Measurements from ENCODE around the gene CCDC61.

The CCDC61 gene

GRCh38 chr19:46052896-46053295 lies 57.6 kb downstream of the CCDC61 start:
- no peak overlapping the region for H2AFZ ChIP-seq (ENCODE audit: low read depth, low read length)
- H3K36me3 ChIP-seq (ENCODE audit: insufficient read depth, low read length): no peaks in the 10 kb centered on the region
- no peaks in the 10 kb centered on the region for H3K4me1 ChIP-seq (ENCODE audit: insufficient read depth, low read length)
- TF ChIP-seq CTCF (IDR thresholded peaks at IDR 0.05; ENCODE audit: borderline replicate concordance, extremely low read depth, low read length, poor library complexity, severe bottlenecking) (no peak), EZH2 (IDR thresholded peaks at IDR 0.05; ENCODE audit: borderline replicate concordance, low read depth, low read length, severe bottlenecking) (no peak)
- no peak overlapping the region for H3K4me3 ChIP-seq (ENCODE audit: low read depth in 1 of 2, low read length in 2 of 2)
- ATAC-seq (ENCODE audit: insufficient read depth, low read depth) (no peak), DNase-seq (no peak)
- no peaks in the 10 kb centered on the region for H3K9me3 ChIP-seq (ENCODE audit: insufficient read depth, low read length, severe bottlenecking)
- H4K20me1 ChIP-seq (ENCODE audit: insufficient read depth, low read length): no peaks in the 10 kb centered on the region
- H3K4me2 ChIP-seq (ENCODE audit: insufficient read depth, low read length): no peak overlapping the region
- no peaks in the 10 kb centered on the region for H3K79me2 ChIP-seq (ENCODE audit: insufficient read depth, low read length)
- peaks cover 7% of the 10 kb centered on the region for H3K27me3 ChIP-seq (ENCODE audit: insufficient read depth, low read length, poor library complexity)
- no peak overlapping the region for H3K9ac ChIP-seq (ENCODE audit: low read depth, low read length)
- no peak overlapping the region for H3K27ac ChIP-seq (ENCODE audit: low read length)

- TF ChIP-seq EZH2 (IDR thresholded peaks at IDR 0.05; ENCODE audit: borderline replicate concordance, low read depth, low read length, severe bottlenecking) (no peak), CTCF (IDR thresholded peaks at IDR 0.05; ENCODE audit: borderline replicate concordance, extremely low read depth, low read length, poor library complexity, severe bottlenecking) (no peak)
- no peak overlapping the region for H2AFZ ChIP-seq (ENCODE audit: low read depth, low read length)
- H4K20me1 ChIP-seq (ENCODE audit: insufficient read depth, low read length): no peaks in the 10 kb centered on the region
- no peak overlapping the region for H3K4me2 ChIP-seq (ENCODE audit: insufficient read depth, low read length)
- DNase-seq (no peak), ATAC-seq (ENCODE audit: insufficient read depth, low read depth) (no peak)
- no peaks in the 10 kb centered on the region for H3K36me3 ChIP-seq (ENCODE audit: insufficient read depth, low read length)
- no peak overlapping the region for H3K4me3 ChIP-seq (ENCODE audit: low read depth in 1 of 2, low read length in 2 of 2)
- no peaks in the 10 kb centered on the region for H3K79me2 ChIP-seq (ENCODE audit: insufficient read depth, low read length)
- H3K9ac ChIP-seq (ENCODE audit: low read depth, low read length): no peak overlapping the region
- H3K4me1 ChIP-seq (ENCODE audit: insufficient read depth, low read length): no peaks in the 10 kb centered on the region
- peaks cover 7% of the 10 kb centered on the region for H3K27me3 ChIP-seq (ENCODE audit: insufficient read depth, low read length, poor library complexity)
- H3K9me3 ChIP-seq (ENCODE audit: insufficient read depth, low read length, severe bottlenecking): peaks cover 16% of the 10 kb centered on the region
- no peak overlapping the region for H3K27ac ChIP-seq (ENCODE audit: low read length)
Observed at GRCh38 chr19:46056536-46056935, 61.3 kb downstream of the CCDC61 start.

GRCh38 chr19:46058778-46059177 lies 63.5 kb downstream of the CCDC61 start:
- Histone ChIP-seq H3K4me3 (ENCODE audit: low read depth in 1 of 2, low read length in 2 of 2) (no peak overlapping the region), H2AFZ (ENCODE audit: low read depth, low read length) (no peak overlapping the region), H3K9ac (ENCODE audit: low read depth, low read length) (no peak overlapping the region), H3K36me3 (ENCODE audit: insufficient read depth, low read length) (no peaks in the 10 kb centered on the region), H3K4me1 (ENCODE audit: insufficient read depth, low read length) (no peaks in the 10 kb centered on the region), H4K20me1 (ENCODE audit: insufficient read depth, low read length) (no peaks in the 10 kb centered on the region), H3K9me3 (ENCODE audit: insufficient read depth, low read length, severe bottlenecking) (peaks cover 16% of the 10 kb centered on the region), H3K27ac (ENCODE audit: low read length) (no peak overlapping the region), H3K4me2 (ENCODE audit: insufficient read depth, low read length) (no peak overlapping the region), H3K27me3 (ENCODE audit: insufficient read depth, low read length, poor library complexity) (peaks cover 7% of the 10 kb centered on the region), H3K79me2 (ENCODE audit: insufficient read depth, low read length) (no peaks in the 10 kb centered on the region)
- DNase-seq (no peak), ATAC-seq (ENCODE audit: insufficient read depth, low read depth) (no peak)
- no peak for TF ChIP-seq EZH2 (IDR thresholded peaks at IDR 0.05; ENCODE audit: borderline replicate concordance, low read depth, low read length, severe bottlenecking)

GRCh38 chr19:46060012-46060411 lies 64.7 kb downstream of the CCDC61 start:
- H3K4me1 ChIP-seq (ENCODE audit: insufficient read depth, low read length): no peaks in the 10 kb centered on the region
- H3K4me2 ChIP-seq (ENCODE audit: insufficient read depth, low read length): no peak overlapping the region
- H3K4me3 ChIP-seq (ENCODE audit: low read depth in 1 of 2, low read length in 2 of 2): no peak overlapping the region

More at GRCh38 chr19:46060012-46060411, 64.7 kb downstream of the CCDC61 start:
- ATAC-seq (ENCODE audit: insufficient read depth, low read depth) (no peak), DNase-seq (no peak)
- Histone ChIP-seq H3K27me3 (ENCODE audit: insufficient read depth, low read length, poor library complexity) (peaks cover 7% of the 10 kb centered on the region), H3K9me3 (ENCODE audit: insufficient read depth, low read length, severe bottlenecking) (peaks cover 16% of the 10 kb centered on the region), H3K36me3 (ENCODE audit: insufficient read depth, low read length) (no peaks in the 10 kb centered on the region), H4K20me1 (ENCODE audit: insufficient read depth, low read length) (no peaks in the 10 kb centered on the region), H3K27ac (ENCODE audit: low read length) (no peak overlapping the region), H3K79me2 (ENCODE audit: insufficient read depth, low read length) (no peaks in the 10 kb centered on the region), H2AFZ (ENCODE audit: low read depth, low read length) (no peak overlapping the region), H3K9ac (ENCODE audit: low read depth, low read length) (no peak overlapping the region)
- TF ChIP-seq CTCF (IDR thresholded peaks at IDR 0.05; ENCODE audit: borderline replicate concordance, extremely low read depth, low read length, poor library complexity, severe bottlenecking): no peak
- no peak for TF ChIP-seq EZH2 (IDR thresholded peaks at IDR 0.05; ENCODE audit: borderline replicate concordance, low read depth, low read length, severe bottlenecking)
